NB4 (cell line): ENCODE measurements around the gene TUBB2B.
"Not testable (repeated sequence)": the region's sequence is repeated elsewhere in the genome, so short reads cannot be mapped to it uniquely, and the experiment has no call there.

Experiments used
- DNase-seq: peaks from one replicate; pipeline ENCODE4 v3.0.0; 2010; ENCODE audit warnings: low read depth
- H3K4me3 ChIP-seq: one replicate; pipeline ENCODE4 v1.5.1; 2011; ENCODE audit warnings: mild to moderate bottlenecking, low read depth, low read length, moderate library complexity
- MYC ChIP-seq: IDR thresholded peaks from 2 replicates; pipeline ENCODE4 v1.6.1; 2011; ENCODE audit warnings: low read depth, low read length
- POLR2A ChIP-seq: IDR thresholded peaks from 2 replicates; pipeline ENCODE4 v1.6.1; 2011; ENCODE audit warnings: mild to moderate bottlenecking; ENCODE audit not compliant: insufficient read length; ENCODE audit errors: extremely low read depth
- TF ChIP-seq, protein P1 (sequence below): IDR thresholded peaks from one replicate; pipeline ENCODE4 v1.5.1; 2012; ENCODE audit warnings: low read depth, low read length
- TF ChIP-seq, protein P2 (sequence below): IDR thresholded peaks from 2 replicates; pipeline ENCODE4 v1.6.1; 2011; ENCODE audit warnings: low read depth, low read length

The TUBB2B gene

GRCh38 chr6:3194535-3195419 lies 32.7 kb downstream of the TUBB2B start:
- no peak for DNase-seq
- H3K4me3 ChIP-seq, result no peak overlapping the region
- TF ChIP-seq POLR2A (no peak), MYC (no peak)
- TF ChIP-seq, protein P1, sequence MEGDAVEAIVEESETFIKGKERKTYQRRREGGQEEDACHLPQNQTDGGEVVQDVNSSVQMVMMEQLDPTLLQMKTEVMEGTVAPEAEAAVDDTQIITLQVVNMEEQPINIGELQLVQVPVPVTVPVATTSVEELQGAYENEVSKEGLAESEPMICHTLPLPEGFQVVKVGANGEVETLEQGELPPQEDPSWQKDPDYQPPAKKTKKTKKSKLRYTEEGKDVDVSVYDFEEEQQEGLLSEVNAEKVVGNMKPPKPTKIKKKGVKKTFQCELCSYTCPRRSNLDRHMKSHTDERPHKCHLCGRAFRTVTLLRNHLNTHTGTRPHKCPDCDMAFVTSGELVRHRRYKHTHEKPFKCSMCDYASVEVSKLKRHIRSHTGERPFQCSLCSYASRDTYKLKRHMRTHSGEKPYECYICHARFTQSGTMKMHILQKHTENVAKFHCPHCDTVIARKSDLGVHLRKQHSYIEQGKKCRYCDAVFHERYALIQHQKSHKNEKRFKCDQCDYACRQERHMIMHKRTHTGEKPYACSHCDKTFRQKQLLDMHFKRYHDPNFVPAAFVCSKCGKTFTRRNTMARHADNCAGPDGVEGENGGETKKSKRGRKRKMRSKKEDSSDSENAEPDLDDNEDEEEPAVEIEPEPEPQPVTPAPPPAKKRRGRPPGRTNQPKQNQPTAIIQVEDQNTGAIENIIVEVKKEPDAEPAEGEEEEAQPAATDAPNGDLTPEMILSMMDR, result no peak
- TF ChIP-seq, protein P2, sequence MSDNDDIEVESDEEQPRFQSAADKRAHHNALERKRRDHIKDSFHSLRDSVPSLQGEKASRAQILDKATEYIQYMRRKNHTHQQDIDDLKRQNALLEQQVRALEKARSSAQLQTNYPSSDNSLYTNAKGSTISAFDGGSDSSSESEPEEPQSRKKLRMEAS, result no peak

GRCh38 chr6:3193102-3193849 lies 34.2 kb downstream of the TUBB2B start:
- H3K4me3 ChIP-seq, result no peak overlapping the region
- no peak for DNase-seq
- TF ChIP-seq, protein P2, result no peak
- TF ChIP-seq, protein P1, result no peak
- TF ChIP-seq MYC, result no peak
- no peak for TF ChIP-seq POLR2A

DNA sequence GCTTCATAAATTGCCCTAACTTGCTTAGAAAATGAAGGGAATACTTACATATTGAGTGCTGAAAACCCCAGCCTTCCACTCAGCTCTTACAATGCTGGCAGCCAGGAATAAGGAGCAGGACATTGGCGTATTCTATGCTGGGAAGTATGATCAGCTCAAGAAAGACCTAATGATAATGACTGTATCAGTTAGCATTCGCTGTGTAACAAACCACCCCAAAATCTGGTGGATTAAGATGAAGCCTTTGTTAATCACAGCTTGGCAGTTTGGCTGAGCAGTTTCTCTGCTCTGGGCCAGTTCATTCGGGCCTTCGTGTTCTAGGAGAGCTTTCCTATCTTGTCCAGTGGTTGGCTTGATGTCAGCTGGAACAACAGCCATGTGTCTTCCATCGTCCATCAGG lies 36.7 kb downstream of the TUBB2B start:
- no peak overlapping the region for H3K4me3 ChIP-seq
- TF ChIP-seq, protein P2, result no peak
- no peak for DNase-seq

DNA sequence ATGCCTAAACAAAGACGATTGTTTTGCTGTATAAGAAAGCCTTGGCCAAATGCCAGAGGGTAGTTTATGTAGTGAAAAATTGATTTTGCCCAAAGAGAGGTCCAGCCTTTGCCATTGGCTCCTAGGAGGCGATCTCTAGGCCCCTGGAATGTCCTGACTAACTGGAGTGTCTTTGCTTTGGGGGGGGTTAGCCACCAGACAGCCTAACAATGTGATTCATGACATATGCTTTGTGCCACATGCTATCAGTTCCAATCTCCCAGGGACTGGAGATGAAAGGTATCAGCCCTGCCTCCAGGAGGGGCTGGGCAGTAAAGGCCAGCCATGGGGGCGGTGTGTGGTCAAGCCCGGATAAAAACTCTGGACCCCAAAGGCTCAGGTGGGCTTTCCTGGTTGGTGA lies 37.4 kb downstream of the TUBB2B start:
- no peak overlapping the region for H3K4me3 ChIP-seq
- no peak for DNase-seq
- TF ChIP-seq, protein P2, result no peak
- no peak for TF ChIP-seq POLR2A
- TF ChIP-seq, protein P1, result no peak
- TF ChIP-seq MYC, result no peak

- DNase-seq, H3K4me3 ChIP-seq: not testable (repeated sequence)
Observed at GRCh38 chr6:3189192-3189591, 38.3 kb downstream of the TUBB2B start.

- no peak overlapping the region for H3K4me3 ChIP-seq
- TF ChIP-seq, protein P1, result no peak
- TF ChIP-seq POLR2A (no peak), MYC (no peak)
- TF ChIP-seq, protein P2, result no peak
- DNase-seq, result no peak
Observed at GRCh38 chr6:3188262-3188661, 39.2 kb downstream of the TUBB2B start.
